Peyer's patch (tissue), 4 donors: Measurements from ENCODE around the gene FAAH2.

Experiments
- POLR2A ChIP-seq, 2 donors: fragments of 450-650 bp; IDR thresholded peaks; one replicate each; pipeline ENCODE4 v1.5.1; 2017; ENCODE audit warnings: antibody characterized with exemption in 2 of 2, mild to moderate bottlenecking in 2 of 2, moderate library complexity in 2 of 2
- TF ChIP-seq, protein P1 (sequence below), 6 experiments: fragments of 450-650 bp in 4 of 6; fragments of 200-600 bp in 2 of 6; sonication (generic) in 1 of 6; IDR thresholded peaks; one replicate each; pipeline ENCODE4 v1.5.1; 2017 to 2019; ENCODE audit warnings: antibody characterized with exemption in 6 of 6, mild to moderate bottlenecking in 3 of 6, moderate library complexity in 1 of 6

DNA sequence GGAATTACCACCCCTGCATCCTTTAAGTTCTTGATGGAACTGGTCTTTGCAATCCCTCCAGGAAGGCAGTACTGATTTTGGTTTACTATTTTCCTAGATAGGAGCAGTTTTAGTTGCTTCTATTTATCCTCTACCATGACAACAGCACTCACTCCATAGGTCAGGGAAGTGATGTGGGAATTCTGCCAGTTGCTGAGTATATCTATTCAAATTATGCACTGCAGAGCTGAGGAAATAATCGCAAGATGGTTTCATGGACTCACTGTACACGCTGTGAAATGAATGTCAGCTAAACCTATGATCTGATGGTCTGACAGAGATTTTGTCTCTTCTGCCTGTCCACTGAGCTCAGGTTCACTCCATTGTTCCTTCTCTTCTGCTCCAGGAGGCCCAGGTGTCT is 135.8 kb downstream of the FAAH2 start:
- TF ChIP-seq, protein P1, sequence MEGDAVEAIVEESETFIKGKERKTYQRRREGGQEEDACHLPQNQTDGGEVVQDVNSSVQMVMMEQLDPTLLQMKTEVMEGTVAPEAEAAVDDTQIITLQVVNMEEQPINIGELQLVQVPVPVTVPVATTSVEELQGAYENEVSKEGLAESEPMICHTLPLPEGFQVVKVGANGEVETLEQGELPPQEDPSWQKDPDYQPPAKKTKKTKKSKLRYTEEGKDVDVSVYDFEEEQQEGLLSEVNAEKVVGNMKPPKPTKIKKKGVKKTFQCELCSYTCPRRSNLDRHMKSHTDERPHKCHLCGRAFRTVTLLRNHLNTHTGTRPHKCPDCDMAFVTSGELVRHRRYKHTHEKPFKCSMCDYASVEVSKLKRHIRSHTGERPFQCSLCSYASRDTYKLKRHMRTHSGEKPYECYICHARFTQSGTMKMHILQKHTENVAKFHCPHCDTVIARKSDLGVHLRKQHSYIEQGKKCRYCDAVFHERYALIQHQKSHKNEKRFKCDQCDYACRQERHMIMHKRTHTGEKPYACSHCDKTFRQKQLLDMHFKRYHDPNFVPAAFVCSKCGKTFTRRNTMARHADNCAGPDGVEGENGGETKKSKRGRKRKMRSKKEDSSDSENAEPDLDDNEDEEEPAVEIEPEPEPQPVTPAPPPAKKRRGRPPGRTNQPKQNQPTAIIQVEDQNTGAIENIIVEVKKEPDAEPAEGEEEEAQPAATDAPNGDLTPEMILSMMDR (IDR thresholded peaks at IDR 0.05) = no peak
- no peak for TF ChIP-seq POLR2A (IDR thresholded peaks at IDR 0.05)
